SW480 (cell line): ENCODE results near the gene ANO7.

Source experiments
- DNase-seq: peaks from one replicate; pipeline ENCODE4 v3.0.0-alpha.2; 2016; ENCODE audit warnings: low spot score

Gene ANO7

DNA sequence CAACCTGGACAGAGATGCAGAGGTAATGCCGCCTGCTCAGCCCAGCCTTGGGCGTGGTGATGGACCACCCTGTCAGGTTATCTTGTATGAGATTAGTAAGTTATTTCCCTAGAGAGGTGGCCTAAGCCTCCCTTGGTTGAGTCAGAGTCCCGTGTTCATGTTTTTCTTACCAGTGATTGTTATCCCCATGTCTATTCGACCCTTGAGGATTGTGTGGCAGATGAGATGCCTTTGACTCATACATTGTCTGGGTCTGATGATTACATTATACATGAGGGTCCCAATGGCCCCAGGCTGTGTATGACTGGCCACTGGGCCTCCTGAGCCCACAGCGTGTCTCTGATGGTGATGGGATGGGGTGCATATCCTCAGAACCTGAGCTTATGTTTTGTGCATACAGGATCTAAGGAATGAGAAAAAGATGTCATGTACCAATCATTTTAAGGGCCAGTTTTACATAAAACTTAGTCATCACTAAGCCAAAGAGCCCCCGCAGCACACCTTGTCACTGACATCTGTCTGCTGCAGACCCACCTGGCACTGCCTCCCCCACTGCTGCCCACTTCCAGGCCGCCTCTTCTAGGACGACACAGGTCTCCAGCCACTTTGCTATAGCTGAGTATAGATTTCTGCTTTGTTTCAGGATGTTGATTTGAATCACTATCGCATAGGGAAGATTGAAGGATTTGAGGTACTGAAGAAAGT is 30.5 kb upstream of the ANO7 start:
- no peak for DNase-seq

DNA sequence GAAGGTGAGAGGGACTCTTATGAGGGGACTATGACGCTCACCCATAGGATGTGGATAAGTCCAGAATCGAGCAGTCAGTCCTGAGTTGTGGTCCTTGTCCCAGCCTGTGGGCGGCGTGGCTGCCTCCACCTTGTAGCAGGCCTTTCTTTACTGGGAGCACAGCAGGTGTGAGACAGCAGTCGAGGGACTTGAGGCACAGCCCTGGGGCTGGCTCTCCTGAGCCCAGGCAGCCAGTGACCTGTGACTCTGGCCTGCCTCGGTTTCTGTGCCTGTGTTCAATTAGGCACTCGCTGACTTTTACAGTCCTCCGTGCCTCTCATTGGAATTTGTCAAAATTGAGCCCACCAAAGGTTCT is 30.0 kb upstream of the ANO7 start:
- DNase-seq, result no peak

DNA sequence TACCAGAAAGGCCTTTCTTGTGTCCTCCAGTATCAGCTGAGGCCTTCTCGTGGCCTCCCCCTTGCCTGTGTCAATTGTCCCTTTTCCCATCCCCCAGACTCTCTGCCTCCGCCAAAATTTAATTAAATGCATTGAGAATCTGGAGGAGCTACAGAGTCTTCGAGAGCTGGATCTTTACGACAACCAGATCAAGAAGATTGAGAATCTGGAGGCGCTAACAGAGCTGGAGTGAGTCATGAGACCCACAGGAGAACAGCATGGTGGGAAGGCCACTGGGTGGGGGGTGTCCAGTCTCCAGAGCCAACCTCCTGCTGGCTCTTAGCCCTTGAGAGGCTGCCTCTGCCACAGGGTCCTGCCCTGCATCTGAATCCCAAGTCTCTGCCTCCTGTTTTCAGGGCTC is 29.4 kb upstream of the ANO7 start:
- no peak for DNase-seq

DNA sequence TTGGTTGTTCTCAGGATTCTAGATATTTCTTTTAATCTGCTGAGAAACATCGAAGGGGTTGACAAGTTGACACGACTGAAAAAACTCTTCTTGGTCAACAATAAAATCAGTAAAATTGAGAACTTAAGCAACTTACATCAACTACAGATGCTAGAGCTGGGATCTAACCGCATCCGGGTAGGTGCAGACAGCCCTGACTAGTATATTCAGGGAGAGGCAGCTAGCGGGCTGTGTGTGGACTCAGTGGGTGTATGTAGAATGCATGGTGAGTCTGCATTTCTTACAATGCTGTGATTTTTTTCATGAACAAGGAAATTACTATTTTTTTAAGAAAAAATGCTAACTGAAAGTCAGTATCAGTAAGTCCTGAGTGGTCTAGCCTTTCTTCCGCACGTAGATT is 28.2 kb upstream of the ANO7 start:
- no peak for DNase-seq

DNA sequence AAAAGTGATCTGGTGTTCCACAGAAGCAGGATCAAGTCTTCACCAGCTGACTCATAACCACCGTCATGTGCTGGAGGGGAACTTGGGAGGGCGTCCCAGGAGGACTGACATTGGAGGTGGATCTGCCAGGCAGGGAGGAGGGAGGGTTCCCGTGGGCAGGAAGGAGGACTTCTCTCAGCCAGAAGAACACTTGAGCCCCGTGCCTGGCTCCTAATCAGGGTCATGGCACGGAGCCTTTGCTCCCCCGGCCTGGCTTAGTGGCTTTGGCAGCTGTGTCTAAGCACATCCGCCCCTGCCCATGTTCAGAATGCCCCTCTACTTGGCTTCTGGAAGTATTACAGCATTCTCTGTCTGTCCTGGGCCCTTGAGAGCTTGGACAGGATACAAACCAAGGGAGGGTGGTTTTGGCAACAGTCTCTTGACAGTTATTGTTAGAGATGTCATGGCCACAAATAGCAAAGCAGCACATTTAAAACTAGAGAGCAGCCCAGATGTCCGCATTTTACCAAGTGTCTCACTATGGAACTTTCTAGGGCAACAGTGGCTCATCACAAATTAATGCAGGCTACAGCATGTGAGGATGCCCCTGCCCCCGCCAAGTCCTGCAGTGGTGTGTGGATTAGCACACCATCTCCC is 26.7 kb upstream of the ANO7 start:
- no peak for DNase-seq

DNA sequence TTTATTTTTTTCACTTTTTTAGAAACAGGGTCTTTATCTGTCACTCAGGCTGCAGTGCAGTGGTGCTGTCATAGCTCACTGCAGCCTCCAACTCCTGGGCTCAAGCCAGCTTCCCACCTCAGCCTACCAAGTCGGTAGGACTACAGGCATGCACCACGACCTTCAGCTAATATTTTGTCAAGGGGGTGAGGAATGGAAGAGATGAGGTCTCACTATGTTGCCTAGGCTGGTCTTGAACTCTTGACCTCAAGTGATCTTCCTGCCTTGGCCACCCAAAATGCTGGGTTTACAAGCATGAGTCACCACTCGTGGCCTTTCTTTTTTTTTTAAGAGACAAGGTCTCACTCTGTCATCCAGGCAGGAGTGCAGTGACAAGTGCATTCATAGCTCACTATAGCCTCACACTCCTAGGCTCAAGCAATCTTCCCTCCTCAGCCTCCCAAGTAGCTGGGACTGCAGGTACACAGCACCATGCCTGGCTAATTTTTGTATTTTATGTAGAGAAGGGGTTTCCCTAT is 24.8 kb upstream of the ANO7 start:
- DNase-seq, result no peak

DNA sequence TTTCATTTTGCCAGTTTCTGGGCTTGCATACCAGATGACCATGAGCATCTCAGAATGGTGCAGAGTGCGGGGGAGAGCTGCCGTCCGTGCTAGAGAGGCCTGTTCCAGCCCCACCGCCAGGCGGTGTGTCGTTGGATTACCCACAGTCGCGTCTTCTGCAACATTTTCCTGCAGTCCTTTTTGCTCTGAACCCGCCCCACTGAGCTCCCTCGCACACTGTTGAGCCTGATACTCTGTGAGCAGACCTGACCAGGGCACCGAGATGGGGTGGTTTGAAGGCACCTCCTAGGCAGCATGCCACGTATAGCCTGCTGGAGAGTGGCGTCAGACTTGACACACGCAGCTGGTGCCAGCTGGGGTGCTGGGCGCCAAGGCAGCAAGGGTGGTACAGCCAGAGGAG is 20.1 kb upstream of the ANO7 start:
- DNase-seq, result no peak

DNA sequence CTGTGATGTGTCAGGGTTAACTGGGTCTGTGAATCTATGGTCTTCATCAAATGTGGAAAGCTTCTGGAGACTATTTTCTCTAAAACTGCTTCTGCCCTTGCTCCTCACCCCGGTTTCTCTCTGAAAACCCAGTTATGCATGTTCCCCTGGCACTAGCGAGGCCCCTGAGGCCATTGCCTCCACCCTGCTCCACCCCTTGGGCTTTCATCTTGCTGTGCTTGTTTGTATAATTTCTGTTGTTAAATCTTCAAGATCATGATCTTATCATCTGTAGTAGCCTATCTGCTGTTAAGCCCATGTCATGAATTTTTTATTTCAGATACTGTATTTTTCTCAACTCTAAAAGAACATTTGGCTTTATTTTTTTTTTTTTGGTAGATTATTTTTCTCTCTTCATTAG is 14.9 kb upstream of the ANO7 start:
- no peak for DNase-seq

DNA sequence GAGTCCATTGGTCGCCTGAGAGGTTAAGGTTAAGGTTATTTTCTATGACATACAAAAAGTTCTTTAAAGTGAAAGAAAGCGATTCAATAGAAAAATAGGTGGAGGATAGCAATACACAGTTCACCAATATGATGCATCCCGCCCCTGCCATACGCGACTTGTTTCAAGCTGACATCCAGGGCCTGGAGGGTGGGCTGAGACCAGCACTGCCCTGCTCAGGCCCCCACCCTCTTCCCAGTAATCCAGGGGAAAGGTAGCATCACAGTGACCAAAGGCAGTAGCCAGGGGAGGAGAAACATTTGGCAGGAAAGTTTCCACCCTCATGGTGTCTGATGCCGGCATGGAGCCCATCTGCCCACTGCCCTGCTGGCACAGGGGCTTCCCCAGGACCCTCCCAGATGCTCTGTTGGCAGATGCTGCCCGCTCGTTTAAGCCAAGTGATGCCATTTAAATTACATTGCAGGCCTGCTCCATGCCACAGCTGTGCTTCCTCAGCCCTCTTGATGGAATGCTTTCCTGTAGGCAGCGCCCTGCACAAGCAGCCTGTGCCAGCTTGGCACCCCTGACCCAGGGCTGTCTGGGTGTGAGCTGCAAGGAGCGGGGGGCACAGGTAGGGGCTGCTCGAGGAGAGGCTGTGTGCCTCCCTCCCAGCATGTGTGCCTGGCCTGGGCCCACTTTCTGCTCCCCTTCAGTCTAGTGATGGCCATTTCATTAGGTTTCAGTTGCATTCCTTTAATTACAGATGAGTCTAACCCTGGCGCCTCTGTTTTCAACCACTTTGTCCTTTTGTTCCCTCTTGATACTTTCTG is 10.7 kb upstream of the ANO7 start:
- no peak for DNase-seq

DNA sequence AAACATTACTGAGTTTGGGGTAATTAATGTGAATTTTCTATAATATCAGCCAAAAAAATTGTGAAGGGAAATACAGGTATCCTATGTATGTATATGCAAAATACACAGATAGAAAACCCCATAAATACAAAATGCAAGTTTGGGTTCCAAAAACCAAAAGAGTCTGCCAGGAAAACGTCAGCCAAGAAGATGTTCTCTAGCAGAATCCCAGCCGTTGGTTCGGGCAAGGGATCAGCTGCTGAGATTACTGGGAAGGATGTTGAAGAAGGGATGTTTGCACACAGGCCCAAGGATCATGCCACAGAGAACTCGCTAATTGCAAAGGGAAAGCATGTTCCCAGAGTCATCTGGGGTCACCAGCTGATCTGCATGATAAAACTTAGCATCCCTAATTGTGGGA is 9.5 kb upstream of the ANO7 start:
- DNase-seq, result no peak

DNA sequence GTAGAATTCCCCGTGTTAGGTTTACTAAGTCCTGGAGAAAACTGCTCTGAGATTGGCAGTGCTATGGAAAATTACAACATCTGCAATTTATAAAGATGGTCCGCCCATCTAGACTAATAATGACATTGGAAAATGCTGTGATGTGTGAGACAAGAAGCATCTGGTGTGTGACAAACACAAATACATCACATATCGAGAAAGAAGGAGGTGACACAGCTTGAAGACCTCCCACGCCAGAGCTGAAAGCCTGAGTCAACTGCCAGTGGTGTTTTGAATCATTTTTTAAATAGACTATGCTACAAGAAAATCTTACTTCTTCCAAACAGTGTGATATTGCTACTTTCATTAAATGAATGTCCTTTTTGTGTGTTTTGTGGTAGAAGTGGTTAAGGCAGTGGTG is 8.6 kb upstream of the ANO7 start:
- no peak for DNase-seq

DNA sequence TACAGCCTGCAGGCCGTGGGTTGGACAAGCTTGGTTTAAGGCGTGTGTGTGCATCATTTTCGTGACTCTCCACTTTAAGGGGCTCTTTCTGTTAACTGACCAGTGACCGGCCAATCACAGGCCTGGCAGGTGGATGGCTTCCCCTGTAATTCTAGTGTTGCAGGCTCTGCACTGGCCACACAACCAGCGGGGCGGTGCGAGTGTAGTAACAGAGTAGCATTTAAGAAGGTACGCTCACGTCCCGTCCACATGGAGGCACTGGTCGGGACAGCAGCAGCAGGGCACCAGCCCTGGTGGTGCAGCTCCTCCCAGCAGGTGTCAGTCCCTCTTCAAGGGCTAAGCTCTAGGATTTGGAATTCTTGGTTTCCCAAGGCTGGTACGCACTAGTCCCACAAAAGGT is 8.0 kb upstream of the ANO7 start:
- DNase-seq, result no peak

DNA sequence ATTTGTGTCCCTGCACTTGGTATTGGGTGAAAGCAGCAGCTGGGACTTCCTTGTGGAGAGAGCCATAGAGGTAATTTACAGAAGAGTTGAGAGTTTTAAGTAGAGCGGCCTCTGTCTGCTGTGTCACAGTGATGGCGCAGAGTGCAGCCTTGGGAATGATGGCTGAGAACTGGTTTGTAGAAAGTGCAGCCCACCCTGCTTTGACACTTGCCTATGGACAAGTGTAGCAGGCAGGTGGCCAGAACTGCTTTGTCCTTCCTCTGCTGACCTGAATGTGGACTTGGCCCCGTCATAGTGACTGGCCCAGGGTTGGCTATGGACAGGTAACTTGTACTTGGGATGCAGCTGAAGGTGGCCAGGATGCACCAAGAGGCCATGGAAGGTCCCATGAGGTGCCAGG is 6.4 kb upstream of the ANO7 start:
- no peak for DNase-seq

DNA sequence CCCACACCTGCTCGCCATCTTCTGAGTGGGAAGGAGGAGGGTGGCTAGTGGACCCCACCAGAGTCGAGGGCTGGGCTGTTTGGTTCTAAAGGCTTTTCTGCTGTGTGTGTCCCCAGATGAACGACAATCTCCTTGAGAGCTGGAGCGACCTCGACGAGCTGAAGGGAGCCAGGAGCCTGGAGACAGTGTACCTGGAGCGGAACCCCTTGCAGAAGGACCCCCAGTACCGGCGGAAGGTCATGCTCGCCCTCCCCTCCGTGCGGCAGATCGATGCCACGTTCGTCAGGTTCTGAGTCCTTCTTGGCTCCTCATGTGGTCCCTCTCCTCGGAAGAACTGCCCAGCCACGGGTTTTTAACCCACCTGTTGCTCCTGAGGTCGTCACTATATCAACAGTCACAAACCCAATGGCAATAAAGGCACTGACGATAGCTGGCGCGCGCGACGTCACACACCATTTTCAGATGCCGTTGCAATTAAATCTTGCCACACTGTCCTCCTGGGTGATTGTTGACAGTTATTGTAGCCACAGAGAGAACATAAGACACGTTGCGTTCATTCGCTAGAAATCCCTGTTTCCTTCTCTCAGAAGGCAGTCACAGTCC is 5.8 kb upstream of the ANO7 start:
- no peak for DNase-seq

DNA sequence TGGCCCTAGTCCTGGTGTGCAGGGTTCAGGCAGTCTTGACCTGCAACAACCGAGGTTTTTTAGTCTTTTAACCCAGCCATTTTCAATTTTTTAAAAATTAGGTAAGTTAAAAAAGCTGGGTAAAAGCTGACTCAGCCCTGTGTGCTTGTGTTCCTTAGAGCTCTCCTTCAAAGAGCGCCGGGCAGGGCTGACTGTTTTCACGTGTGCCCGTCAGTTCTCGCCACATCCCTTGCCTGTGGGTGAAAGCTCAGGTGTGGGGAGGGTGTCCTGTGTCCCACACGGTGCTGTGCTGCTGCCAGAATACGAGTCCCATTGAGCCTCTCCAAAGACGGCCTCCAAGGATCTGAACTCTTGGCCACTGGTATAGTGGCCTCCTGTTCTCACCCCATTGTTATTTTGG is 5.3 kb upstream of the ANO7 start:
- DNase-seq, result no peak

DNA sequence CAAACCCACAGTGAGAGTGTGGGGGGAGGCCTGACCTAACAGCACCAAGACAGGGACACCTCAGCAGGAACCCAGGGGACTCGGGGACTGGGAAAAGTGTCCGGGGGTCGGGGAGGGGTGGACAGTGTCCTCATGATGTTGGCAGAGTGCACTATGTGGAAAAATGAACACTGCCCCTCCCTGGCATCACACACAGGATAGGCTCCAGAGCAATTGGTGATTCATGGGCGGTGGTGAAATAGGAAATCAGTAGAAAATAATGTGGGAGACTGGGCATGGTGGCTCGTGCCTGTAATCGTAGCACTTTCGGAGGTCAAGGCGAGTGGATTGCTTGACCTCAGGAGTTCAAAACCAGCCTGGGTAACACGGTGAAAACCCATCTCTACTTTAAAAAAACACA is 3.6 kb upstream of the ANO7 start:
- no peak for DNase-seq

DNA sequence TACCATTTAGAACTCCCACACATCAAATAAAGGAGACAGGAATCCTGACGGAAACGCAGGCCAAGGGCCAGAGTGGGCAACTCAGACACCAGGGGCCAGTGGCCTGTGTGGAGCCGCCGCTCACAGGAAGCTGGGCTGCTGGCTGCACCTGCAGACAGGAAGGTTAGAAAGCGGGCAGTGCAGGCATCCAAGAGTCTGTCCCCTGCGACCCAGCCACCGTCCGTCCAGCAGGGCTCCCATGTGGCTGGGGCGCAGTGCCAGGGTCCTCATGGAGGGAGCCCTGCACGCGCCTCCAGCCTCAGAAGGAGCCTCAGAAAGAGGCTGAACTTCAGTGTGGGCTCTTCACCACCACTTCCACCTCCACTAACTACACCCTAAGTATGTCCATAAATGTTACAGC is 2.5 kb upstream of the ANO7 start:
- DNase-seq, result no peak

DNA sequence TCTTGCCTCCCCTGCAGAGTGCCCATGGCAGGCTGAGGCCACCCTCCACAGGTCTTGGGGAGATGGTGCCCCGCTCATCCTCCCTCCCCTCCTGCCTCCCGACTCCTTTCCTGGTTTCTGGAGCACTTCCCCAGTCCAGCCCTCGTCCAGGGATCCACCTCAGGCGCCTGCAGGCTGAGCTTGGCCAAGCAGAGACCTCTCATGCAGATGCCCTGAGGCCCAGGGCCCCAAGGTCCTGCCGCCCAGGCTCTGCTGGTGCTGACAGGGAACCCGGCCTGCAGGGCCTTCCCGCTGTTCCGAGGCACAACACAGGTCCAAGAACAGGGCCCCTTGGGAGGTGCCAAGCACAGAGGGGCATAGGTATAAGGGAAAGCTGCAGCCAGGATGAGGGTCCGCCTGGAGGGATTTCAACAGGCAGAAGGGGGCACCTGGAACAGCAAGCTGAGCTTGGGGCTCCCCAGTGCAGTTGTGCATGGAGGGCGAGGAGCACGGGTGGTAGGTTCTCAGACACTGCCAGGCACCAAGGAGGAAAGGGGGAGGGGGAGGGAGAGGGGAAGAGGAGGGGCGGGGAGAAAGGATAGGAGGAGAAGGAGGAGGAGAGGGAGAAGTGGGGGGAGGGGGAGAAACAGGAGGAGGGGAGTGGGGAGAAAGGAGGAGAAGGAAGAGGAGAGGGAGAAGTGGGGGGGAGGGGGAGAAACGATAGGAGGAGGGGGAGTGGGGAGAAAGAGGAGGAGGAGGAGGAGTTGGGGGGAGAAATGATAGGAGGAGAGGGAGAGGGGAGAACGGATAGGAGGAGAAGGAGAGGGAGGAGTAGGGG is 1.2 kb upstream of the ANO7 start:
- DNase-seq, result no peak

DNA sequence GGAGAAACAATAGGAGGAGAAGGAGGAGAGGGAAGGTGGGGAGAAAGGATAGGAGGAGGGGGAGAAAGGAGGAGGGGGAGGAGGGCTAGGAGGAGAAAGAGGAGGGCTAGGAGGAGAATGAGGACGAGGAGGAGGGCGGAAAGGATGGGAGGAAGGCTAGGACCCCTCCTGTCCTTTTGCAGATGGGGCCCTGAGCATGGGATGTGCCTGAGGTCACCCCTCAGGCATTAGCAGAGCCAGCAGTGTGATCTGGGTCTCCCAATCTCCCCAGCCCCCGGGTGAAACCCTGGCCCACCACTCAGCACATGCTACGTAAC is 601 bp upstream of the ANO7 start:
- no peak for DNase-seq

DNA sequence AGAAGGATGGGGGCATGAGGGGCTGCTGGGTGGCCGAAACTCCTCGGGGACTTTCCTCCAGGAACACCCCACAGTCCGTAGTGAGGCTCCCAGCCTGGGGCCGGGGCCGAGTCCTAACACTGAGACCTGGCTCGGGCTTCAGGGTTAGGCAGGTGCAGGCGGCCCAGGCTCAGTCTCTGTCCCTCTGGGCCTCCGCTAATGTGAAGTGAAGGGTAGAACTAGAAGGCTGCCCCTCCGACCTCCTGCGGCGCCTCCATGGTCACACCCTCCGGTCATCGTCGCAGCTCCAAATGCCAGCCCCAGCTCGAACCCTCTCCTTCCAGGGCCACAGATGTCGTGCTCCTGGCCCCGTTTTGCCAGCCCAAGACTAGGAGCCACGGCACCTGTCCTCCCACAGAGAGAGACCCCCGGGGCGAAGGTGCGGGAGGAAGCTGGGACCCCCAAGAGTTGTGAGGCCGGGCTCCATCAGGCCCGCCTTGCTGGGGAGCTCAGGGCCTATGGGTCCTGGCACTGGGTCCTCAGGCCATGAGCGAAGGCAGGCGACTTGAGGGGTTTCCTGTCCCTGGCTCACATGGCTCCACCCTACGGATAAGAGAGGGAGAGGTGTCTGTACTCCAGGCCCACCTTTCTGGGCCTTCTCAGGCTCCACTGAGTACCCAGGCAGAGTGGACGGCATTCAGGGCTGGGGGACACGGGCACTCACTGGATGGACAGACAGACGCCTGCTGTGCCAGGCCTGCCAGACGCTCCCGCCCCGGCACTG is 797 bp downstream of the ANO7 start:
- no peak for DNase-seq

DNA sequence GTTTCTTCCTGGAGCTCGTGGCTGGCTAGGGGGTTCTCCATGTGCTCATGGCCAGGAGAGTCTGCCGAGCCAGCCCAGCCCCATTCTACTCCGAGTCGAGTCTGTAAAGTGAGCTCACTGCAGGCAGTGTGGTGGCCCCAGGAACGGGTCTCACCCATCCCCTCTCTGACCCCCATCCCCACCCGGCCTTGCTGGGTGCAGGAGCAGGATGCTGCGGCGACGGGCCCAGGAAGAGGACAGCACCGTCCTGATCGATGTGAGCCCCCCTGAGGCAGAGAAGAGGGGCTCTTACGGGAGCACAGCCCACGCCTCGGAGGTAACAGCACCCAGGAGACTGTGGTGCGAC is 1.4 kb downstream of the ANO7 start:
- DNase-seq, result no peak
